Germinal center (tissue), 1 donor: Measurements from ENCODE around the gene COX11.

Experiments
- DNase-seq: peaks from one replicate; pipeline ENCODE4 v3.0.0; 2012; ENCODE audit warnings: mixed read lengths, low spot score

Gene COX11, protein sequence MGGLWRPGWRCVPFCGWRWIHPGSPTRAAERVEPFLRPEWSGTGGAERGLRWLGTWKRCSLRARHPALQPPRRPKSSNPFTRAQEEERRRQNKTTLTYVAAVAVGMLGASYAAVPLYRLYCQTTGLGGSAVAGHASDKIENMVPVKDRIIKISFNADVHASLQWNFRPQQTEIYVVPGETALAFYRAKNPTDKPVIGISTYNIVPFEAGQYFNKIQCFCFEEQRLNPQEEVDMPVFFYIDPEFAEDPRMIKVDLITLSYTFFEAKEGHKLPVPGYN

DNA sequence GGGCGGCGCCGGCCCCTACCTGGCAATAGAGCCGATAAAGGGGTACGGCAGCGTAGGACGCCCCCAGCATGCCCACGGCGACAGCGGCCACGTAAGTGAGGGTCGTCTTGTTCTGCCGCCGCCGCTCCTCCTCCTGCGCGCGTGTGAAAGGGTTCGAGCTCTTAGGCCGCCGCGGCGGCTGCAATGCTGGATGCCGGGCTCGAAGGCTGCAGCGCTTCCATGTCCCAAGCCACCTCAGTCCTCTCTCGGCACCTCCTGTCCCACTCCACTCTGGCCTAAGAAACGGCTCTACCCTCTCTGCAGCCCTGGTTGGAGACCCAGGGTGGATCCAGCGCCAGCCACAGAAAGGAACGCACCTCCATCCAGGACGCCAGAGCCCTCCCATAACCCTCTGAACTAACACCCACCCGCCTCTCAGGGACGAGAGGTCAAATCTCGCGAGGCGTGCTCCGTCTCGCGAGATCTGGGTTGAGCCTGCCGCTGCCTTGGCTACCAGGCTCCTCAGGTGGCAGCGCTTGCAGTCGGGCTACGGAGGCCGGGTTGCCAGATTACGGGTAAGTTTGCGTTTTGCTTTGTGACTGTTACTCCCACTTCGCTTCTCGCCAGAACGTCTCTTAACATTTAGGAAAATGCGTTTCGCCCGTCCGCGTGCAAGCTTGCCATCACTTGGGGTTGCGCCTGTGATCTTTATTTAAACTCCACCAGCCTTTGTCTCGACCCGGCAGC lies at the start of gene COX11, which contains the start of gene STXBP4:
Gene COX11 (minus strand): TSS at position 393 of the 726 bp plus-strand sequence. CDS start 8 bp downstream, at position 385.
Gene STXBP4 (plus strand): TSS at position 504 of the 726 bp plus-strand sequence. CDS start 17,455 bp downstream, outside the sequence.
- DNase-seq = peak; percentile 87

DNA sequence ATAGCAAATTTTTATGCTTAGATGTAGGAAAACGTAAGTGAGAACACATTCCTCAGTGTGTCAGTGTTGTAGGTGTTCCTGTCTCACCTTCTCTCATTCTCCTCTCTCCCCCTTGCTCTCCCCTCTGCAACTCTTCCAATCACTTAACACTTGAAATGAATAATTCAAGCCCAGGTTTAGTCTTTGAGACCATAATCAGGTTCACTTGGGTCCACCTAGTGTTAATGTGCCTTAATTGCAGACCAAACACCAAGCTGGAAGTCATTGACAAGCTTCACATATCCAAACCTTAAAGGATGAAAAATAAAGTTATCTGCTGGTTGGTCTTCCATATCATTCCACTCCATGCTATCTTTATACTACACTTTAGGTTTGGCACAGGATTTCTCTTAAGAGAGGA lies 37.1 kb upstream of the COX11 start:
- DNase-seq = no peak

DNA sequence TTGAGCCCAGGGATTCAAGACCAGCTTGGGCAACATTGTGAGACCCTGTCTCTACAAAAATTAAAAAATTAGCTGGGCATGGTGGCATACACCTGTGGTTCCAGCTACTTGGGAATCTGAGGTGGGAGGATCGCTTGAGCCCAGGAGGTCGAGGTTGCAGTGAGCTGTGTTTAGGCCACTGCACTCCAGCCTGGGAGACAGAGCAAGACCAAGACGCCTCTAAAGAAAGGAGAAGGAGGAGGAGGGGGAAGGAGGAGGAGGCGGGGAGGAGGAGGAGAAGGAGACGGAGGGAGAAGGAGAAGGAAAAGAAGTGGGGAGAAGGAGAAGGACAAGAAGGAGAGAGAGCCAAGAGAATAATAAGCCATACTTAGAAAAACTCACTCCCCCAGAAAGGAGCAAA lies 36.0 kb upstream of the COX11 start:
- DNase-seq = no peak

DNA sequence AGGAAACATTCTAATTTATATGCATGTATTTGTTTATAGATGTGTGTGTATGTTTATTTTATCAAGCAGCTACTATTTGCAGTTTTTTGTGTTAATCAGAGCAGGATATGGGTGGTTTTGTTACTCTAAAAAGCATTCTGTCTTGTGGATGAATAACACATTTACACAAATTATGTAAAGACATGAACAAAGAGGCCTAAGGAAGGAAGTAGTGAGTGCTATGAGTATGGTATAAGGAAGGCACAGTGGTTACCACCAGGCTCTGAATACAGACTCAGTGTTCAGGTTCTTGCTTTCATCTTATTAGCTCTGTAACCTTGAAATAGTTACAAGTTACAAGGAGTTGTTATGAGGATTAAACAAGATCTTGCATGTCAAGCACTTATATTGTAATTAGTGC lies 34.0 kb upstream of the COX11 start:
- no peak for DNase-seq

DNA sequence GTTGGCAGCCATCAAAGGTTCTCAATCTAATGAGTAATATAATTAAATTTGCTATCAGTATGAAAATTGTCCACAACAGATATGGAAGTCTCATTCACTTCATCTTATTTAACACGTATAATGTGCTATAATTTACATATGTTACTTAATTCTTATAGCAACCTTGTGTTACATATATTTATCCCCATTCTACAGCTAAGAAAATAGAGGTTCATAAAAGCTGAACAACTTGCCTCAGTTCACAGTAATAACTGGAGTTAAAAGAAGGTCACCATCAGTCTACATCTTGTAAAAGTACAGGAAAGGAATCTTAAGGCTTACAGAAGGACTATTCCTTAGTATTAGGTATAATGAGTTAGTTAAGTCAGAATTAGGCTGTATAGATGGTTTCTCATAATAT lies 28.0 kb upstream of the COX11 start:
- no peak for DNase-seq

DNA sequence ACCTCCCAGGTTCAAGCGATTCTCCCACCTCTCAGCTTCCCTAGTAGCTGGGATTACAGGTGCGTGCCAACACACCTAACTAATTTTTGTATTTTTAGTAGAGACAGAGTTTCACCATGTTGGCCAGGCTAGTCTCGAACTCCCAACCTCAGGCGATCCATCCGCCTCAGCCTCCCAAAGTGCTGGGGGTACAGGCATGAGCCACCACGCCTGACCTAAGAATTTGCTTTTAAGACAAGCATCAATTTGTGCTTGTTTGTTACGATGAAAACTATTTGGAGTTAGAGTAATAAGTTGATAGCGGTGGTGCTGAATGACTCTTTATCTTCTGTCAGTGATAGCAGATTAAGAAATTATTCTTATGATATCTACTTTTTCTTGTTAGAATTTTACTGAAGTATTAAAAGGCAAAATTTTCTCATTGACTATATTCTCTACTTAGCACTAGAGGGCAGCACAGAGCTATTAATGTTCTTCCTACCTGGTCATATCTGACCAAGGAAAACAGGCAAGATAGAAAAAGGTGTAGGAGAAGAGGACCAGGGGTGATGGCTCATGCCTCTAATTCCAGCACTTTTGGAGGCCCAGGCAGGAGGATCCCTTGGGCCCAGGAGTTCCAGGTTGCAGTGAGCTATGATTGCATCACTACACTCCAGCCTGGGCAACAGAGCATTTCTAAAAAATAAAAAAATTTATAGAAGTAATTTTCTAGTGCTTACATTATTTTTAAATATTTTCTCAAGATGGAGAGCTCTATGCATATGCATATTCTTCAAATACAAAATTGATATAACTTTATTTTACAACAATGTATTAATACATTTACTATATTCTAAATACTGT lies 24.6 kb upstream of the COX11 start:
- peak; percentile 25 for DNase-seq

DNA sequence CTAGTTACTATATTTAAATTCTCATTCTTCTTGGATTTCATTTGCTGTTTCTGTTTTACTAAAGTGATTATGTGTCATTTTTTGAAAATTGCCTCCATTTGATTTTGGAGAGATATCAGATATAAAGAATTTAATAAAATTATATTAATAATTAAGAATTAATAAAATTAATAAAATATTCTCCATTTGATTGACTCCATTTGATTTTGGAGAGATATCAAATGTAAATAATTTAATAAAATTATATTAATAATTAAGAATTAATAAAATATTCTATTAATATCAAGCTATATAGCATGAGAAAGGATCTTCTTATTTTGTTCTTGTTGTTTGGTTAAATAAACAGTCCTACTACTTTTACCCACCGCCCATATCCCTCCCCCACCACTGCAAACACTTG lies 23.1 kb upstream of the COX11 start:
- DNase-seq = no peak

DNA sequence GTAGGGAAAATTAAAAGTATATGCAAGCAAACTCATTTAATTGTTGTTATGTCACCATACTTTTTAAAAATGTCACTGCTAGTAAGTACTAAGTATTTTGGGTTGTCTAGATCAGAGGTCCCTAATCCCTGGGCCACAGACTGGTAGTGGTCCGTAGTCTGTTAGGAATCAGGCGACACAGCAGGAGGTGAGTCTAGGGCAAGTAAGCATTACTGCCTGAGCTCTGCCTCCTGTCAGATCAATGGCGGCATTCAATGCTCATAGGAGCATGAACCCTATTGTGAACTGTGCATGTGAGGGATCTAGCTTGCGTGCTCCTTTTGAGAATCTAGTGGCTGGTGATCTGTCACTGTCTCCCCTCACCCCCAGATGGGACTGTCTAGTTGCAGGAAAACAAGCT lies 21.7 kb upstream of the COX11 start:
- no peak for DNase-seq

DNA sequence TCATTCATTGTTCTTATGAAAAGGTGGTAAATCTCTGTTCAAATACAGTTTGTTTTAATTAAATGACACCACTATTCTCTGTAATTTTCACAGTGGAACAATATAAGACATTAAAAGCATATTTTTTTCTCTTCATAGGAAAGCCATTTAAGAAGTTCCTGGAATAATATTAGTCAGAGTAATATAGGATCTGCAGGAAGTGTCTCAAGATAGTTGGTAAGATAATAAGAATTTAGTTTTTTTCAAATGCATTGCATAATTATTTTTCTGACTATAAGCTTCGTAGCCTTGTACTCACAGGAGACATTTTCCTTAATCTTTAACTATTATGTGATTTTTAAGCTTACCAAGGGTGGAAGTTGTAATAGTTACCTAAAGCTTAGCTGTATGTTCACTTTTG lies 17.0 kb upstream of the COX11 start:
- no peak for DNase-seq

DNA sequence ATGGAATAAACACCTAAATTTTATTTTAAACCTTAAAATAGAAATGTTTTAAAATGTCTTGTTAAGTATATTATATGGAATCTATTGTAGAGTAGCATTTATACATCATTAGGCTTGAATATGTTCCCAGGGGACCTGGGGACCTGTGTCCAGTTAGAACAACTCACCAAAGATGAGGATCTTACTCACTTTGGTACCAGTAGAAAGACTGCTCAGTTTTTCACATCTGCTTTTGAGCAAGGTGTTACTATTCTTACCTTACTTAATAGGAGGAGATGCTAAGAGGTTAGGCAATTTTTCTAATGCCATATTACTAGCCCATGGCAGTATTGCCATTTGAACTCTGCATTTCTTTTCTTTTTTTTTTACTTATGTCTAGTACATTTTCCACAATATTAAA lies 14.8 kb upstream of the COX11 start:
- DNase-seq = no peak

DNA sequence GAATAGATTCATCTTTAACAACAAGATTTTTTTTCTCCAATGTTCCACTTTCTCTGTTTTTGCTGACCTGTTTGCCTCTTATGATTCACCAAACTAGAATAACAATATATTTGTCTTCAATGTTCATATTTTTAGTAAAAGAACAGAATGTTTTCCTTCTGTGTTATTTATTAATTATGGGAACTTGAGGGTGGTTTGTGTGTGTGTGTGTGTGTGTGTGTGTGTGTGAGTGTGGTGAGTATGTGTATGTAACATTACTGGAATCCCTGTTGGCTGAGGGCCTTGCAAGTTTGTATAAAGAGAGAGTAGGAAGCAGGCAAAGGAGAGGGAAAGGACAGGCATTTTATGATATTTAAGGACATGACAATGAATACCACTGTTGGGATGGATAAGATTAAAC lies 13.9 kb upstream of the COX11 start:
- DNase-seq = no peak

DNA sequence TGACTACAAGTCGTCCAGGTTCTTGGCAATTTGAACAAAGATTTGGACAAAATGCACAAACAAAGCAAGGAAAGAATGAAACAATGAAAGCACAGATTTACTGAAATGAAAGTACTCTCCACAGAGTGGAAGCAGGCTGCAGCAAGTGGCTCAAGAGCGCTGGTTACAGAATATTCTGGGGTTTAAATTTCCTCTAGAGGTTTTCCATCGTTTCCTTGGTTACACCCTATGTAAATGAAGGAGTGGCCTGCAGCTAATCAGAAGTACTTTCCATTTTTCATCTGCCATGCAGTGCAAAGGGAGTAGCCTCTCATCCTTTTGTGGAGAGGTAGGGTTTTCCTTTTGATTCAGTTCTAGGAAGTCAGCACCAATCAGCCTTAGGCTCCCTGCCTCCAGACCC lies 11.9 kb upstream of the COX11 start:
- no peak for DNase-seq

DNA sequence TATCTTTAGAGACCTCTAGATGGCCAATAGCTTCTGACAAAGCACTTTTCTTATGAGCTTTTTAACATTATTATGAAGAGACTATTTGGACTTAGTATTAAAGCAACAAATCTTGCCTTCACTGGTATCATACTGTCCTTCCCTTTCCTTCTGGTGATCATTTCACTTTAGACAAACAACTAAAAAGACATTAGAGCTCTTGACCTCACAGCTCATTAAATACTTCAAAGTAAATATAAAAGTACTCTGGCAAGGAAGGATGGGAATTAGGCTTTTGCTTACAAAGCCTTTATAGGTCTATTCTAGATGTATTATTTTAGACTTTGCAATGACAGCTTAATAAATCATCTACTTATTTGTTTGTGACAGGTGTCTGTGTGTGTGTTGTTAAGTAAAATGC lies 11.2 kb upstream of the COX11 start:
- no peak for DNase-seq

DNA sequence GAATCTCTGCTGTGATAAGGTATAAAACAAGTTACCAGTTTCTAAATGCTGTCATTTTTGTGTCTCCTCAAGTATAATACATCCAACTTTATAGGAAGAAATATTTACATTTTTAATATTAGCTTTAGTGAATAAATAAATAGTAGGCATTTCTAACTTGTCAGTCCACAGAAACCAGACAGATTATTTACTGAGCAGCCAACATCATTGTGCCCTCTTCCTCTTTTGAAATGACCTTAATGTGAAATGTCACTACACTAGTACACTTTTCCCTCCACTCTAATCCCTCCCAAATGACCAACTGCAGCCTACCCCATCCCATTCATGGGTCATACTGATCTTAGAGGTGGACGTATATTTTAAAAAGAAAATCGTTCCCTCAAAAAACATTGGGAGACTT lies 9.3 kb upstream of the COX11 start:
- DNase-seq = no peak

DNA sequence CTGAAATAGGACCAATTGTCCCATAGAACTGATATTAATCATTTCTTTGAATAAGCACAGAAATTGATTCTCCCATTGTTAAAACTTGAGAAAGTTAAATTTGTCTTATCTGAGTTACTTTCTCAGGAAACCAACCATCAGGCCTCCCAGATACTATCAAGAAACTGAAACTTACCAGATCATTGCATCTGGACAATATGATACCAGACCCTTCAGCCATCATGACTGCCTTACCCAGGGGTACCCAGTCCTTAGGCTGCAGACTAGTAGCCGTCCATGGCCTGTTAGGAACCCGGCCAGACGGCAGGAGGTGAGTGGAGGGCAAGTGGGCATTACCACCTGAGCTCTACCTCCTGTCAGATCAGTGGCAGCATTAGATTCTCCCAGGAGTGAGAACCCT lies 7.9 kb upstream of the COX11 start:
- DNase-seq = no peak

DNA sequence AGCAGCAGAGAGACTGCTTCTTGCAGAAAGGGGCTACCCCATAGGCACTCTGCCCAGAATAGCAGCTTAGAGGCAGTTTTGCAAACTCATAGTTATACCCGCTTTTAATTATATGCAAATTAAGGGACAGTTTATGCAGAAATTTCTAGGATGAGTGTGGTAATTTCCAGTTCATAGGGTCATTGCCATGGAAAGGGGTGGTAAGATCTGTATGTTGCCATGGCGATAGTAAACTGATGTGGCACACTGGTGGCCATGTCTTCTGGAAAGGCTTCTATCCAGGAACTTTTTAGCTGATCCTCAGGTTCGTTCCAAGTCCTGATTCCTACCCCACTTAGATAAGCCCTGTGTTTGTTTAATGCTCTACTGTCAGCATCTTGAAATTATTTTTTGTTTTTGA lies 6.3 kb upstream of the COX11 start:
- DNase-seq = no peak

DNA sequence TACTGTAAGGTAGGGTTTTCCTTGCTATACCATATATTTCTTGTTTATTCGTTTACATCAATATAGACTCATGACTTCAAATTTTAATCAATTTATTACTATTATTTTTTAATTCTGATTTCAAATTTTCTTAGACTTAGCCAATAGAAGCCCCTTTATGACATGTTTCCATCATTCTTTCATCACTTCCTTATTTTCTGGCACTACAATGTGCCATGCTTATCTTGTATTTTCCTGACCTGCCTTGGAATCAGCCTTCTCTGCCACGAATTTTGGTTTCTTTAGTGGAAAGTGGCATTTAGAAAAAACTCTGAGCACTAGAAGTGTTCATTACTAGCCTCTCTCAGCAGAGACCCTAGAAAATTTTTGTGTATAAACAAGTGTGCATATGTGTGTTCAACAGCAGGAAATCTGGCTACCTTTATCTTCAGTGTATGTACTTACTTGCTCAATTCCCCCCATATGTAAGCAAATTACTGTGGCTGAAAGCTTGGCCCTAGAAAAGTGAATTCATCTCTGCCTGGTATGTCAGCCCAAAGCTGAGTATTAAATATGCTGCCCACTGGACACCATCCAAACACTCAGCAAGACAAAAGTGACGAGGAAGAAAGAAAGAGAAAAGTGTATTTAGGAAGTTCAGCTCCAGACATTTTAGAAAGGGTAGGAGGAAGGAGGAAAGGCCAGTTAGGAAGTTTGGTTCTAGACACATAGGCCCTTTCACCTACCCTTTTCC lies 4.1 kb upstream of the COX11 start:
- DNase-seq = no peak

DNA sequence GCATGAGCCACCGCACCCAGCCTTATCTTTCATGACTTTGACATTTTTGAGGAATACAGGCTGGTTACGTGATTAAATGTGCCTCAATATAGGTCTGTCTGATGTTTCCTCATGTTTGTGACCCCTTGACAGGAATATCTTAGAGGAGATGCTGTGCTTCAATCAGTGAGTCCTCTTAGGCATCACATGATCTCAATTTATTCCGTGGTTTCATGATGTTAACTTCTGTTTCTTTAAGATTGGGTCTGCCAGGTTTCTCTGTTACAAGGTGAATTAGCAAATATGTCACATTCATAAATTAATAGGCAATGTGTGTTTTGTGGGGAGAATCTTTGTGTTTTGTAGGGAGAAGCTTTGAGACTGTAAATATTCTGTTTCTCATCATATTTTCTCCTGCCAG lies 3.4 kb upstream of the COX11 start:
- no peak for DNase-seq

DNA sequence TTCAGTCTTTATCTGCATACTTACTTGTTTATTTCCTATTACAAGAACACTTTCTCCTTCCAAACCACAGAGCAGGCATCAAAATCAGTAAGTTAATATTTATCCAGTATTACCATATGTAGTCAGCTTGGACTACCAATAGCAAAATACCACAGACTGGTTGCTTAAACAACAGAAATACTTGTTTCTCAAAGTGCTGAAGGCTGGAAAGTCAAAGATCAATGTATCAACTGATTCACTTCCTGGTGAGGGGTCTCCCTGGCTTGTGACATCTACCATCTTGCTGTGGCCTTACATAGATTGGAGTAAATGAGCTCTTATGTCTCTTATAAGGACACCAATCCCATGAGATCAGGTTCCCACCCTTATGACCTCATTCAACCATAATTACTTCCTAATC lies 2.7 kb upstream of the COX11 start:
- no peak for DNase-seq

DNA sequence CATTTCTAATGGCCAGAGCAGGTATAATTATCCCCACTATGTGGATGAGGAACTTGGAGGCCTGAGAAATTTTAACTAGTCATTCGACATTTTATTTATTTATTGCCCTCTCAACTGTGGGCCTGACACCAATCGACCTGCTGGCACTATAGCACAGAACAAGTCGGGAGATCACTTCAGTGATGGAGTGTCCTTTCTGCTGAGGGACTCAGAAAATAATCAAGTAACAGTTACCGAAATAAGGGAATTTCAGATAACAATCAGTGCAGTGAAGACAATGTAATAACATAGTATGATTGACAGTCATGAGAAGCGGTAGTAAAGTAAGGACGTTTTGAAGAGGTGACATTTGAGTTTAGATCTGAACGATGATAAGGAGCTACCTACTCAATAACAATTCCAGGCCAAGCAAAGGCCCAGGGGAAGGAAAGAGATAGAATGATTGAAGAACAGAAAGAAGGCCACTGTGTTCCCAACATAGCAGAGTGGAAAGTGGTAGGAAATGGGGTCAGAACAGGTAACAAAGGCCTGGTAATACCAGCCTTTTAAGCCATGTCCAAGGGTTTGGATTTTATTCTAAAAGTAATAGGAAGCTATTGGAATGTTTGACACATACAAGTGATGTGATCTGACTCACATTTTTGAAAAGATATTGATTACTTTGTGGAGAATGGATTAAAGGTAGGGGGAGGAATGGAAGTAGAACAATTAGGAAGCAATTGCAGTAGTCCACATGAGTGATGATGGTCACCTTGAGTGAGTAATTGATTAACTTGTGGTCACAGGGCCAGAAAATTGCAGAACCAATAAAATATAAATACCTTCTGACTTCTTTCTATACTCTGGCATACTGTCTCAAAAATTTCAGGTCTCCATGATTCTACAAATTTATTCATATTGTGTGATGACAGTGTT lies 1.5 kb upstream of the COX11 start:
- no peak for DNase-seq

DNA sequence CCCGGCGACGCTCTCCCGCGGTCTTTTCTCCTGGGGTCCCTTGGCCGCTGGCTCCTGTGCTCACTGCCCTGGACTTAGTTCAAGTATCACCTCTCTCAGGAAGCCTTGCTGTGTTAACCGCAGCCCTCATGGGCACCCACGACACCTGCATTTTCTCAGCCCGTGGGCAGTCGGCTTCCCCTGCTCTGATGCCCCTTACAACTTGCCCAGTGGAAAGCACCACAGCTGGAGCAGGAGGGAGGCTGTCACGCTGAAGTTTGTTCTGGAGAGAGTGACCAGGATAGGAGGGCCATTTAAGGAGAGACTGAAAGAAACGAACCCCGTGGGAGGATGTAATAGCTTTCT lies 506 bp upstream of the COX11 start:
- DNase-seq = no peak
